ENCODE data around the gene FSIP1.

Gene FSIP1

DNA sequence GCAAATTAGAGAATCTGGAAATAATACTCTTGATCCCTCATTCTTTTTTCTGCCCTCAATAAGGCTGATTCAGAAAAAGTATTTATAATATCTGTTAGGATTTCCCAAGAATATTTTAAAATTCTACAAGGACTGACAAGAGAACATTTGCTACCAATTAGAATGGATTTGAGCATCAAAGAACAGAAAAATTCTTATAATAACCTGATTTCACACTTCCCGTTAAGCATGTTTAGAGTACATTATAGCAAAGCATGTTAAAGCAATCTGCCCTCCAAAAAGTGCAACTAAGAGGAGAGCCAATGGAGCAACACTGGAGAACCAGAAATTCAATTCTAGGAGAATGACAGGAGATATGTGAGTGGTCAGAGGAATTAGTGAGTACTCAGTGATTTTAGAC lies 144.6 kb downstream of the FSIP1 start:
- TF ChIP-seq GATA3 (IDR thresholded peaks at IDR 0.05; ENCODE audit: low read depth, low read length) (no peak), GATA2 (IDR thresholded peaks at IDR 0.05; ENCODE audit: low read depth, low read length) (no peak)

DNA sequence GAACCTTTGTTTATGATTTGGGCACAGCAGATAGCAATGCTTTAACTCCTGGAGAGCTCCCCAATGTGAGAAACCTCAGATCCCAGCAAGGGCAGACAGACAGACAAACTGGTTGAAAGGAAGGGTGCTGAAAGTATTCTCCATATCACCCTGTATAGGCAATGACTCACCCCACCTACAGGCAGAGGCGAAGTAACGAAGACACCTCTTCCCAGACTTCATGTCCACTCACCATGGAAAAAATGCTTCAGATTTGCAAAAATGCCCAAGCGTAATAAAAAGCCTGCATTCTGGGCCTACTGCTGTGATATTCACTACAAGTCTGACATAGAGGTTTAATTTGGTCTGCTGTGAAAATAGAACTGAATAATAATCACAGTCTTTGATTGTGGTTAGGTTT lies 151.3 kb downstream of the FSIP1 start:
- TF ChIP-seq GATA3 (IDR thresholded peaks at IDR 0.05; ENCODE audit: low read depth, low read length), result no peak

DNA sequence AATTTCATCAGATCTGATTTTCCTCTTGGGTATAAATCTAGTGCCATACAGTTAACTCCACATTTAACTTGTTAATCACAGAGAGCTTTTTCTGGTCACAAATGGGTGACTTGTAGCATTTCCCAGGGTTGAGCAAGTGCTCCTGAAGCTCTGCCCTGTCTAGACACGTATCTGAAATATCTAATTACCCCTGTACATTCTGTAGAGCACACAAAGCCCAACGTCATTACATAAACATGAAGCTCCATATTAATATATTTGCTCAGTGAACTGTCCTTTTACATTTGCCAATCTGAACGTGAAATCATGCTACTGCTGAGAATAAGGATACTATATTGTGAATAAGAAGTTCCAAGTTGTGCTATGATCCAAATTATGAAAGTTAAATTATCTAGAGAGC lies 152.7 kb downstream of the FSIP1 start:
- no peak for TF ChIP-seq GATA2 (IDR thresholded peaks at IDR 0.05; ENCODE audit: low read depth, low read length)

DNA sequence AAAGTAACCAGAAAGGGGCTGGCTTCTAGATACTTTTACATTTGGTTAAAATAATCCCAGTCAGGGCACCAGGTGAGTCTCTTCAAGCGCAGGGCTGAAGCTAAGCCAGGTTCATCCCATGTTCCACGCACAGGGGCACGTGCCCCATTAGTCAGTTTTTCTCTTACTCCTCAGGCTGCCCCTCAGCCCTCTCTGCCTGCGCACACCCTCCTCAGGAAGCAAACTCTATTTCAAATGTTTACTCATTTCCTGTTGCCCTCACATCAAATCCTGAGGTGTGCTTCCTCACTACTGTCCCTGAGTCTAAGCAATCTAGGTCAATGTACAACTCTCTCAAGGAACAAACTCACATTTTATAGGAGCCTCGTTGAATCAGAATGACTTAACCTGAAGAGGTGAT lies 153.3 kb downstream of the FSIP1 start:
- TF ChIP-seq GATA2 (IDR thresholded peaks at IDR 0.05; ENCODE audit: low read depth, low read length) (no peak), GATA3 (IDR thresholded peaks at IDR 0.05; ENCODE audit: low read depth, low read length) (no peak)

DNA sequence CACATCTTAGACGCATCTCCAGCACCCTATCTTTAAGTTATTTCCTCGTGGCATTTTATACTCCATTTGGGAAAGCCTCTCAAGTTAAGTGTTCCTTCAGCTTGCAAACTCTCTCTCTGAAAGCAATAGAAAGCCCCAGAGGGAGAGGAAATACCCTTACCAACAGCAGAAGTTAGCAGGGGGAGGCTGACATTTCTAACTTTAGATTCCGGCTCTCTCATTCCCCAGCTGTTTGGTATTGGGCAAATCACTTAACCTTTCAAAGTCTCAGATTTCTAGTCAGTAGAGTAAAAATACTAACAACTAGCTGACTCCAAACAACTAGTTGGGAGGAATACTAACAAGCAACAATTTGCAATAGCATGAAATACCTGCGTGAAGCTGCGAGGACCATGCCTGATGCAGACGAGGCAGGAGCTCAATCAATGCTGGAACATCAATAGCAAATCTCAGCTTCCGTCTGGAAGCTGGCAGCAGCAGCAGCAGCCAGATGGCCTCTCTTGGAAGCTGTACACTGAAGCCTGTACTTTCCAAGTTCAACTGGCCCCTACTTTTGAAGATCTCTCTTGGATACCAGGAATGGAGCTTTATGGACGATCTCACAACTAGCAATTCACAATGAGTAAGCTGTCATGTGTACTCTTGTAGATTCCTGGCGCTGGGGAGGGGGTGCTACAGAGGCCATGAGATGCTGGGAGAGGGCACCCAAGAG lies 153.9 kb downstream of the FSIP1 start:
- TF ChIP-seq GATA2 (IDR thresholded peaks at IDR 0.05; ENCODE audit: low read depth, low read length), result no peak
- TF ChIP-seq GATA3 (IDR thresholded peaks at IDR 0.05; ENCODE audit: low read depth, low read length), result no peak

DNA sequence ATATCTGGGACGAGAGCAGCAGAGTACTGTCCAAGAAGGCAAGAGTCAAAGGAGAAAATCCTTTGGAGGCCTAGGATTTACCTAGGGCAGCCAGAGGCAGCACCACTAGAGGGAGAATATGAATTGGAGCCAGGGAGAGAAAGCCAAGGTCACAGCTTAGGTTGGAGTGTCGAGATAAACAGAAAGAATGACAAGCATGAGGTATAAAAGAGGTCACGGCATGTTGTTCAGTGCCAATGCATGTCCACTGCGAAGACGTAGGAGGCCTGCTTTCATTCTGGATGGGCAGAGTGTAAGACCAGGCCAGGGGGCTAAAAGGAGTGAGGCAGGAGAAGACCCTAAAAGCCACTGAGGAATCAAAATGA lies 154.5 kb downstream of the FSIP1 start:
- TF ChIP-seq GATA3 (IDR thresholded peaks at IDR 0.05; ENCODE audit: low read depth, low read length) (no peak), GATA2 (IDR thresholded peaks at IDR 0.05; ENCODE audit: low read depth, low read length) (no peak)

DNA sequence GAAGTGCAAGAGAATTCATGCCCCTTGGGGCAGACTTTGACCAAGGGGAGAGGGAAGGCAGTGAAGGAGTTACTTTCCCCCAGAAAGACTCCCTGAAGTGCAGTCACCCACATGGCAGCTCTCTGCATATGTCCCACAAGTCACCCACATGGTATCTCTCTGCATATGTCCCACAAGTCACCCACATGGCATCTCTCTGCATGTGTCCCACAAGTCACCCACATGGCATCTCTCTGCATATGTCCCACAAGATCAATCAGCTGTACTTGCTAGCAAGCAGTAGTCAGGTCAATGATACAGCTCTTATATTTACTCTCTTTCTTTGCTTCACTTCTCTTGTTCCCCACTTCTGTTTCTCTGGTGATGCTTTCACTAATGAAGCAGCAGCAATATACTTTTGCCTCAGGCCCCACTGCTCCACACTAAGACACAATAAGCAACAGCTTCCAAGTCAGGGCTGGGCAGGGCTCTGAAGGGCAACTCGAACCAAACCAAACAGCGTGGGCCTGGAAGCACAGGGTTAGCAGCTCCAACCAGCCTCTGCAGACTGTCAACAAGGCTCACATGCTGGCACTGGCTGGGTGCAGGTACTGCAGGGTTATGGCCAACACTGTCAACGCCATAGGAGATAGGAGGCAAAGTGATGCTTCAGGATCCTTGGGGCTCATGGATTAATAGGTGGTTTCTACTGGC lies 155.0 kb downstream of the FSIP1 start:
- no peak for TF ChIP-seq GATA2 (IDR thresholded peaks at IDR 0.05; ENCODE audit: low read depth, low read length)
- TF ChIP-seq GATA3 (IDR thresholded peaks at IDR 0.05; ENCODE audit: low read depth, low read length), result no peak

DNA sequence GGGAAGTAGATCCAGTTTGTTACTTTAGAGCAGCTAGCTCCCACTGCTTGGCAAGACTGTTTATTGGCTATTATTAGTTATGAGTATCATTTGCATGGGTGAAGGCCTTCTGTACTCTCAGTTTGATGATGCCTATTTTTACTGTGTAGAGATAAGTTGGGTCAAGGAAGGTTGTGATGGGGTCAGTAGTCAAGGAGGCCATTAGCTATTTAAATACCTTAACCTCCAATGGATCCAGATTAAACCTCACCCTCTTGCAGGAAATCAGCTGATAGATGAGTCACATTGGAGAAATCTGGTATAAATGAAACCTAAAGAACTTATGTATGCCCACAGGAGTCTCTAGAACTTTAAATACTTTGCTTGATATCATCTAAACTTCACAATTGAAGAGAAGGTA lies 156.8 kb downstream of the FSIP1 start:
- no peak for TF ChIP-seq GATA2 (IDR thresholded peaks at IDR 0.05; ENCODE audit: low read depth, low read length)

DNA sequence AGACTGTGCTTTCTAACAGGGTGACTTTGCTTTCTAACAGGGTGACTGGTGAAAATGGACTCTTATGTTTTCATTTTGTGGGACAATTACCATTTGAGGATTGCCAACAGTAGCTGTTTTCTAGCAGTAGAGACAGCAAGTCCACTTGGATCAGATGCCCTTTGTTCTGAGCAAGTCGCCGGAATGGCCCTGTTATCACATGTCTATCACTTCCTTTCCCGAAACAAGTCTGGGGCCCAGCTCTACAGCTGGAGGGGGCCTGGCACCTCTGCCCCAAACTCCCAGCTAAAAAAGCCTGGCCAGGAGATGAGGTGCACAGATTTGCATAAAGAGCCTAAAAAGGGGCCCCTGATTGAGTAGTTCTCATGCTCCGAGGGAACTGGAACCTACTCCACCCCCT lies 157.2 kb downstream of the FSIP1 start:
- no peak for TF ChIP-seq GATA2 (IDR thresholded peaks at IDR 0.05; ENCODE audit: low read depth, low read length)
- TF ChIP-seq GATA3 (IDR thresholded peaks at IDR 0.05; ENCODE audit: low read depth, low read length), result no peak

DNA sequence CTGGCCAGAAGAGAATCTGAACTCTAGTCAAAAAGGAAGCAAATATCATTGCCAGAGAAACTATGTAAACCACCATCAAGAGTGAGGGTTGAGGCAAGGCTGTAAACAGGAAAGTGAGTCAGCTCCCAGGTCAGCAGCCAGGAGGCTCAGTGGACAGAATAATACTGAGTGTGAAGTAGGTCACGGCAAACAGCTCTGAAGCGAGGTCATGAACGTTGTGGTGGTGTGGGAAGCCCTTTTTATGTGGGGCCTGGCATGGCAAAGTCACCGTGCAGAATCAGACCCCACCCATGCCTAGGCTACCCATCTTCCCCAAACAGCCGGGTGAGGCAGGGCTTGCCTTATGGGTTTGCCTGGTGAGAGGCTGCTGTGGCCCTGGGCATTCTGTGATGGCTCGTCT lies 157.8 kb downstream of the FSIP1 start:
- TF ChIP-seq GATA3 (IDR thresholded peaks at IDR 0.05; ENCODE audit: low read depth, low read length) (no peak), GATA2 (IDR thresholded peaks at IDR 0.05; ENCODE audit: low read depth, low read length) (no peak)

DNA sequence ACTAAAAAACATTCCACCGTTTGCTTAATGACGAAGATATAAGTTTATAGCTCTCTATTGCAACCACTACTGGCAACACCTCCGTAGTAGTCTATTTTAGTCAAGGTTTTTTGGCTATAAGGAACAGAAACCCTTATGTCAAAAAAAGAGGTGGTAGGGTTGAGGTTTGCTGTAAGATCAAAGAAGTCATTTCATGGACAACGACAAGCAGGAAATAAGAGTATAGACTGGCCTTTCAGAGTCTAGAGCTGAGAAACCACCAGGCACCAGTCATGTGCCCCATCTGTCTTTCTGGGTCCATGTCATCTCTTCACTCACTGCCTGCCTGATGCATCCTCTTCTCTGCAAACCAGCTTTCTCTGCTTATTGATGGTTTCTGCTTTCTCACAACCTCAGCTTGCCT lies 159.1 kb downstream of the FSIP1 start:
- TF ChIP-seq GATA3 (IDR thresholded peaks at IDR 0.05; ENCODE audit: low read depth, low read length), result no peak
- TF ChIP-seq GATA2 (IDR thresholded peaks at IDR 0.05; ENCODE audit: low read depth, low read length), result no peak

DNA sequence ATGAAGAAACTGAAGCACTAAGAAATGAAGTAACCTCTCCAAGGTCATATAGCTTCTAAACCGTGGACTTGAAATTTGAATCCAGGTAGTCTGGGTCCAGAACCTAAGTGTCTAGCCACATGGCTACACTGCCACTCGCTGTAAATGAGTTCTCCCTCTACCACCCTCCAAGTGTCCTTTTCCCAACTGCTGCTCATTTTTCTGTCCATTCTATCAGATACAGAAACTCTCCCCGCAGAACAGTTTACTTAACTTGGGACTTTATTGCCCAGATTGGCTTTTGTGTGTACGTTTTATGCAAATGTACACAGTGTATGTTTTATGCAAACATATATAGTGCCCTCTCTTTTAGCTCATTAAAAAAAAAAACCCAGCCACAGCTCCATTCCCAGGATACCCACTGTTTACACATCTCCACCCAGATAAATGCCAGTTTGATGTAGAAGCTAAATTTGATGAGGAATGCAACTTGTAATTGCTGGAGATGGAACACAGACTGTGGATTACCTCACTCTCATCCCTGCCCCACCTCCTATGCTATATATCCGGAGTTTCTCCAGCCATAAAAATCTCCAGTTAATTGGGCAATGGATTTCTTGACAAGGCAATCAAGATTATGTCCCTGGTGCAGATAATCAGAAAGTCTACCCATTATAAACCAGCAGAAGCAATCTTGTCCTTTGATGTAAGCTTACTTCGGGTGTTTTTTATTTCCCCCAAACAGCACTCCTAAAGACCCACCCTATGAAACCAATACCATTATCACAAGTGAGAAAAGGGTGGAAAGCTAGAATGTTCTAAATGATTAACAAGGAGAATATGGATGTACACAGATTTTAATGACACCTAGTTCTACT lies 159.8 kb downstream of the FSIP1 start:
- no peak for TF ChIP-seq GATA3 (IDR thresholded peaks at IDR 0.05; ENCODE audit: low read depth, low read length)
- no peak for TF ChIP-seq GATA2 (IDR thresholded peaks at IDR 0.05; ENCODE audit: low read depth, low read length)

DNA sequence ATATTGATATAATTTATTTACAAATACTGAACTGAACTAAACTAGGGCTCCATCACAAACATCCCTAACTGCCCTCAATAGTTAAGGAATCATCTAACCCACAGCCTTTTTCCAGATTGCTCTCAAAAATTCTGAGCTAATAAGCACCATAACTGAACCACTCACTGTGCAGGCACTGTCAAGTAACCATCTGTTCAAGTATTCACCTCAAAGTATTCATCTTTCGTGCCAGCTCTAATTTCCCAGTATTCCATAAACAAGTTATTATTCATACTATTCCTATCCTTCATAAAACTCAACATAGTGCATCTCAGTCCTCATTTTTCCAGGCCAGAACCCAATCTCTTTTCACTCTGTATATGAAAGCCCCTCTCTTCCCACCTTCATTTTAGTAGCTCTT lies 160.7 kb downstream of the FSIP1 start:
- TF ChIP-seq GATA3 (IDR thresholded peaks at IDR 0.05; ENCODE audit: low read depth, low read length), result no peak
- no peak for TF ChIP-seq GATA2 (IDR thresholded peaks at IDR 0.05; ENCODE audit: low read depth, low read length)

DNA sequence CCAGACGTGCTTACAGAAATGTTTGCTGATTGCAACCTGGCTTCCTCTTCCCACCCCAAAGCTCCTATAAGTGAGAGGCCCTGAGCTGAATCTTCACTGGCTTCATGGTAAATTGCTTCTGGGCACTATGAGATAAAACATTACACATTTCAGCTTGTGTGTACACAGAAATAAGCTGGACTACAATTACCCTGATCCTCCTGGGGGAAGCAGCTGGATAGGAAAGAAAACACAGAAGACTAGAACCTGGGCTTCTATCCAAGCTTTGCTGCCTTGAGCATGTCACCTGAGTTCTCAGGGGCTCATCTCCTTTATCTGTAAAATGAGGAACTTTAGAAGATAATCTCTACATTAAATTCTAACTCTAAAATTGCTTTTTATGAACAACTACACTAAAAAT lies 161.4 kb downstream of the FSIP1 start:
- TF ChIP-seq GATA2 (IDR thresholded peaks at IDR 0.05; ENCODE audit: low read depth, low read length) (no peak), GATA3 (IDR thresholded peaks at IDR 0.05; ENCODE audit: low read depth, low read length) (no peak)
